ENCODE measurements around the gene RAB8B. TPM values are rescaled to one million over a fixed set of nuclear protein-coding genes. Genes with fewer than 3 reads are reported as not detected.
A peak's percentile ranks its signal among the peaks of the same experiment; 100 is the strongest.

Gene RAB8B
- total RNA-seq, 1 donor from 2014 or later: 93.1 TPM

- Mint-ChIP-seq H3K36me3 (ENCODE audit: low read depth) (peaks cover 28% of the 10 kb centered on the region), H3K4me1 (peaks cover 90% of the 10 kb centered on the region), H3K4me3 (no peak overlapping the region), H3K9me3 (no peaks in the 10 kb centered on the region), H3K27ac (no peak overlapping the region), H3K27me3 (no peaks in the 10 kb centered on the region)
- ATAC-seq (ENCODE audit: low read depth): no peak
- no peak for TF ChIP-seq CTCF (IDR thresholded peaks at IDR 0.05)
- CTCF ChIA-PET: interaction anchor here (1.2 to 1.6 kb wide), 2 partner anchors 13 to 14 kb away, joined by 3 to 5 read pairs; no protein-coding TSS in a partner anchor
- intact Hi-C loops (cut with micrococcal nuclease): loop anchor here (10.0 kb wide), 1 partner anchor 1698 kb away; no protein-coding TSS in a partner anchor
- POLR2A ChIA-PET: interaction anchor here (0.9 to 4.1 kb wide), 5 partner anchors 9 to 80 kb away, joined by 3 to 32 read pairs (median 5); partner anchors contain the start of genes APH1B and RPS27L
- DNase-seq: no peak
These were observed 7.4 kb downstream of the RAB8B start for GRCh38 chr15:63196842-63197241.

- intact Hi-C loops (cut with micrococcal nuclease): loop anchor here (10.0 kb wide), 1 partner anchor 1697 kb away; no protein-coding TSS in a partner anchor
- TF ChIP-seq CTCF (IDR thresholded peaks at IDR 0.05): no peak
- no peak overlapping the region for H3K27ac Mint-ChIP-seq
- DNase-seq (no peak), ATAC-seq (ENCODE audit: low read depth) (no peak)
- peaks cover 30% of the 10 kb centered on the region for H3K36me3 Mint-ChIP-seq (ENCODE audit: low read depth)
- POLR2A ChIA-PET: interaction anchor here (2.4 kb wide), 1 partner anchor 17 kb away, joined by 5 read pairs; no protein-coding TSS in a partner anchor
- peaks cover 87% of the 10 kb centered on the region for H3K4me1 Mint-ChIP-seq
- no peaks in the 10 kb centered on the region for H3K9me3 Mint-ChIP-seq
- no peaks in the 10 kb centered on the region for H3K27me3 Mint-ChIP-seq
- H3K4me3 Mint-ChIP-seq: no peak overlapping the region
- CTCF ChIA-PET: interaction anchor here (0.6 kb wide), 1 partner anchor 35 kb away, joined by 3 read pairs; no protein-coding TSS in a partner anchor
These were observed 8.2 kb downstream of the RAB8B start for GRCh38 chr15:63197626-63198025.

GRCh38 chr15:63198371-63199250 lies 9.2 kb downstream of the RAB8B start:
- ChIA-PET CTCF (no interaction called here), POLR2A (interaction anchor here (2.4 kb wide), 1 partner anchor 16 kb away, joined by 5 read pairs; no protein-coding TSS in a partner anchor)
- Mint-ChIP-seq H3K27me3 (no peaks in the 10 kb centered on the region), H3K27ac (no peak overlapping the region), H3K9me3 (no peaks in the 10 kb centered on the region), H3K4me1 (peaks cover 87% of the 10 kb centered on the region), H3K4me3 (no peak overlapping the region), H3K36me3 (ENCODE audit: low read depth) (peaks cover 30% of the 10 kb centered on the region)
- DNase-seq (no peak), ATAC-seq (ENCODE audit: low read depth) (no peak)
- intact Hi-C loops (cut with micrococcal nuclease): loop anchor here (10.0 kb wide), 1 partner anchor 1696 kb away; no protein-coding TSS in a partner anchor
- no peak for TF ChIP-seq CTCF (IDR thresholded peaks at IDR 0.05)

- no peak for TF ChIP-seq CTCF (IDR thresholded peaks at IDR 0.05)
- H3K27me3 Mint-ChIP-seq: no peaks in the 10 kb centered on the region
- peak overlapping the region; percentile 47 for H3K27ac Mint-ChIP-seq
- ATAC-seq (ENCODE audit: low read depth) (no peak), DNase-seq (no peak)
- peaks cover 83% of the 10 kb centered on the region for H3K4me1 Mint-ChIP-seq
- H3K9me3 Mint-ChIP-seq: no peaks in the 10 kb centered on the region
- intact Hi-C loops (cut with micrococcal nuclease): no loop called here
- ChIA-PET POLR2A (interaction anchor here (0.7 kb wide), 1 partner anchor 9 kb away, joined by 3 read pairs; no protein-coding TSS in a partner anchor), CTCF (interaction anchor here (0.8 kb wide), 1 partner anchor 31 kb away, joined by 3 read pairs; no protein-coding TSS in a partner anchor)
- peaks cover 33% of the 10 kb centered on the region for H3K36me3 Mint-ChIP-seq (ENCODE audit: low read depth)
- H3K4me3 Mint-ChIP-seq: no peak overlapping the region
These were observed 11.3 kb downstream of the RAB8B start for GRCh38 chr15:63200464-63201249.
